ENCODE data around the gene CEND1. TPM values are rescaled to one million over a fixed set of nuclear protein-coding genes. Genes with fewer than 3 reads are reported as not detected.

CEND1 gene
- total RNA-seq, 2 donors from 2014 or later, result 0.58 TPM; not detected in 1

DNA sequence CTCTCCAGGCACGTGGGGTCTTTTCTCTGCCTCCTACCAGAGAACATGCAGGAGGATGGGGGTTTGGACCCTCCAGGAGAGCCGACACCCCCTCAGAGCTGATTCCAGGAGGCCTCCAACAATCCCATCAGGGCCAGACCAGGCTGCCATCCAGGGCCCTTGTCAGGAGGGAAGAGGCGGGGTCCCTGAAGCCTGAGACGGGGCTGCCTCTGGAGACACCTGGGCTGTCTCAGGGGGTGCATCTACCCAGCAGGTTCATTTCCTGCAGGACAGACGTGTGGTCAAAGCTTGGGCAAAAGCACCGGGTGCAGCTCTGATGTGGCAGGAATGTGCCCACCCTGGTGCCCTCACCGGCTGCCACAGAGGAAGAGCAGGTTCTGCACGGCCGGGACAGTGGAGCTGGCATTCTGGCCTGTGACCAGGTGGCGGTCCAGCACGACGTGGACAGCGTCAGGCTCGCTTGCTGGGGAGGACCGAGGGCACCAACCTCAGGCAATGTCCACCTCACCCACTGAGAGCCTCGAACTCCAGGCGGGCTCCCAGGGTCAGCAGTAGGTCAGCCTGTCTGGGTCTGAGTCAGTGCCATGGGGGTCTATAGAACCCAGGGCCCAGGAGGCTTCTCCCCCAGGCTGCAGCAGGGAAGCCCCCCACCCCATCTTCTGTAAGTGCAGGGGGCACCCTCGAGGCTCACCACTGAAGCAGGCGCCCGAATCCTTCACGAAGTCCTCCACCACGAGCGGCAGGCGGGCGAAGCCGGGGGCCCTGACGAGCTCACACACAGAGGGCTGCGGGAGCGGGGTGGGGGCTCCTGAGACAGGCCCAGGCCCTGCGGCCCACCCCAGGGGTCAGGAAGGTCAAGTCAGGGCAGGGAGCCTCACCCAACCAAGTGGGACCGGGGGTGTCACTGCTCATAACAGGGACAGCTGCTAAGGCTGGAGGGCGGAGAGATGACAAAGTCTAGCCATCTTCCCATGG lies 19.0 kb downstream of the CEND1 start:
- no peak for DNase-seq
- intact Hi-C loops (cut with DNase I), result no loop called here
- no peak for ATAC-seq

DNA sequence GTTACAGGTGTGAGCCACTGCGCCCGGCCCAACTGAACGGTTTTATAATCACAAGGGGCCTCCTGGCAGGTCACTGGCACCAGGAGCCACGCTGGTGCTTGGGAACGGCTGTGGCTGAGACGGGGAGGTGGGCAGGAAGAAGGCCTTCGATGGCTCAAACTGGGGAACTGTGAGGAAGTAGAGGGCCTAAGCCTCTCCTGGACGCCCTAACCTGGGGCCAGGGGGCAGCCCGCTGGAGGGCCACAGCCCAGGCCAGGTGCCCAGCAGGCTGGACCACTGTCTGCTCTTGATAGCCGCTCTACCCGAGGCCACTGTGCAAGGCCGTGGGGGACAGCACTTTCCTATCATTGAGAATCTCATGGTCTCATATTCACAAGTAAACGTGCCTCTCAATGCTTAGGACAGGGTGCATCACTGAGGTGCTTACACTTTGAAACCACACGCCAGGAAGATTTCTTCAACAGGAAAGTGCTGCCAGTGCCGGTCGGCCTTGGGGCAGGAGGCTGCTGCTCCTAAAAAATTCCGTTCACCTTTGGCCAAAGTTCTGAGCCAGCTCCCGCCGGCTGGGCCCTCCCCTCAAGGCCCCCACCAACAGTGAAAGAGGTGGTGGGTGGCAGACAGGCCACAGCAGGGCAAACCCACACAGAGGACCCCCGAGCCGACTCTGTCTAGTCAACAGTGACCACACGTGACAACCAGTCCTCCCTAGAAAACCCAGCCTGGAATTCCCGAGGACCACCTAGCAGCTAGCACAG lies 19.8 kb downstream of the CEND1 start:
- intact Hi-C loops (cut with DNase I), result no loop called here
- no peak for DNase-seq
- no peak for ATAC-seq

DNA sequence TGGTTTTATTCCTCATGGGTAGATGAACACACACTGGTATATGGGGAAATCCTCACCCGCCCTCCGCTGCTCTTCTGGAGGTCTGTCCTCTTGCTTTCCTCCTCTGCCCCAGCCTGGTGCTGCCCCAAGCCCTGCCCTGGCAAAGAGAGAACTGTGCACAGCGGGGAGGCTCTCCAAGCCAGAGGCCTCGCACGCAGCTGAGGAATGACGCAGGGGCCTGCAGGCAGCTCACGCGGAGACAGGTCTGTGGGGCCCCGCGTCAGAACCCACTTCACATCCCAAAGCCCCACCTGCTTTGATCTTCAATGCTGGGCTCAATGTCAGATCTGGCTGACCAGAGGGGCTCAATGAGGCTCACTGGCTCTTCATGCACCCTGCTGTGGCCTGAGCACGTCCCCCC lies 22.7 kb downstream of the CEND1 start:
- intact Hi-C loops (cut with DNase I), result no loop called here
- no peak for ATAC-seq
- no peak for DNase-seq

DNA sequence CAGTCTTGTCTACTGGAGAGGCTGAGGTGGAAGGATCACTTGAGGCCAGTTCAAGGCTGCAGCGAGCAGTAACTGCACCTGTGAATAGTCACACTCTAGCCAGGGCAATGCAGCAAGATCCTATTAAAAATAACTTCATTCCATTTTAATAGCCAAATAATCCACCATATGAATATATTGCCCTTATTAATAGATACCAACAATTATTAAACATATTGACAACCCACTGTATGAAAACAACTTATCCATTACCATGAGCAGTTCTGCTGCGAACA lies 23.0 kb downstream of the CEND1 start:
- DNase-seq, result no peak
- ATAC-seq, result no peak
- intact Hi-C loops (cut with DNase I), result no loop called here

DNA sequence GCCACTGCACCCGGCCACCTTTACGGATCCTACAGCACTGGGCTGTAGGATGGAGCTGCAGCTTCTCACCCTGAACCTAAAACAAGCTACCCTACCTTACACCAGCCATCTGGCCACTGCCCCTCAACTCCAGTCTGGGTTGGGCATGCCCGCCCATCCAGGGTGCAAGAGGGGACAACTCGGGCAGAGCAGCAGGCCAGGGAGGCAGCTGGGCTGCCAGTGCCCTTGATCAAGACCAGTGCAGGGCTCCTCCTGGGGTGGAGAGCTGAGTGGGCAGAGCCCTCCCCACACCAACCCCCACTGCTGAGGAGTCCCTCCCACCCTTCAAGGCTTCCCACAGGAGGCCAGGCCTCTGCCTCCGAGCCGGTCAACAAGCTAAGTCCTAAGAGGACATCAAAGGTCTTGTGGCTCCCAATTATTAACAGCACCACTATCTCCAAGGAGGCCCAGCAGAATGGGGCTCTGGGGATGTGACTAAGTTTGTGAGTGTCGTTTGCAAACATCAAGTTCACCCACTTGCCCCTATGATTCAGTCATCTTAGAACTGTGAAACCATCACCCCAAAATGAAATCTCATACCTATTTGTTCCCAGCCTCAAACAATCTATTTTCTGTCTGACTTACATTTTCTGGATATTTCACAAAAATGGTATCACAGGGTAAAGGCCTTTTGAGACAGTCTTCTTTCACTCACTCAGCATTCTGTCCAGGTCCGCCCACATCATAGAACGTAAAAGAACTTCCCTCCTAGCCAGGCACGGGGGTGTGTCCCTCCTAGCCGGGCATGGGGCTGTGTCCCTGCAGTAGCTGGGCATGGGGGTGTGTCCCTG lies 23.6 kb downstream of the CEND1 start:
- no peak for DNase-seq
- intact Hi-C loops (cut with DNase I), result no loop called here
- no peak for ATAC-seq

DNA sequence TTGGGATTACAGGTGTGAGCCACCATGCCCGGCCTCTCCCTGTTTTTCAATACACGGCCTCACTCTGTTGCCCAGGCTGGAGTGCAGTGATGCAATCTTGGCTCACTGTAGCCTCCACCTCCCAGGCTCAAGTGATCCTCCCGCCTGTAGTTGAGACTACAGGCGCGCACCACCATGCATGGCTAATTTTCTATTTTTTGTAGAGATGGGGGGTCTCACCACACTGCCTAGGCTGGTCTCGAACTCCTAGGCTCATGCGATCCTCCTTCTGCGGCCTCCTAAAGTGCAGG lies 24.1 kb downstream of the CEND1 start:
- intact Hi-C loops (cut with DNase I), result no loop called here
- no peak for DNase-seq
- no peak for ATAC-seq

DNA sequence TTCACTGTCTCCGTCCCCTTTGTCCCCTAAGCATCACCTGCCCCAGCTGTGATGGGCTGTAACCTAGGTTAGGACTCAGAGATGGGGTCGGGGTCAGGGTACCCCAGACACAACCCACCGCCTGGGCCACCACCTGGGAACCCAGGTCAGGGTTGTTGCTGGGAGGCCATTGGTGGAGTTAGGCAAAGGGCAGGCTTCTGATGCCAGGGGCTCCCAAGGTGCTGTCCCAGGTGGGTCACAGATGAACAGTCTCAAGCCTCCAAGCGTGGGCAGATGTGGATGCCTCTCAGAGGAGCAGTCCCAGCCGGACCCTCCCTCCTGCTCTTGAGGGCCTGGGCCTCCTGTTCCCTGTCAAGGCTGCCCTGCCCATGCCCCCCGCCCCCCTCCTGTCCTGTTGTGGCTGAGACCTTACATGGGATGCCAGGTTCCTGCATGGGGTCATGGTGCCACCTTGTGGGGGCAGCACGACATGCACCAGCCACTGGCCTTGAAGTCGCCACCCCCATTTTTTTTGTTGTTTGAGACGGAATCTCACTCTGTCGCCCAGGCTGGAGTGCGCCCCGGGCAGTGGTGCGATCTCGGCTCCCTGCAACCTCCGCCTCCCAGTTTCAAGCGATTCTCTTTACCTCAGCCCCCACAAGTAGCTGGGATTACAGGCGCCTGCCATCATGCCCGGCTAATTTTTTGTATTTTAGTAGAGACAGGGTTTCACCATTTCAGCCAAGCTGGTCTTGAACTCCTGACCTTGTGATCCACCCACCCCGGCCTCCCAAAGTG lies 24.7 kb downstream of the CEND1 start:
- DNase-seq (peak; percentile 60), ATAC-seq (peak; percentile 36 to 48)
- intact Hi-C loops (cut with DNase I), result no loop called here

DNA sequence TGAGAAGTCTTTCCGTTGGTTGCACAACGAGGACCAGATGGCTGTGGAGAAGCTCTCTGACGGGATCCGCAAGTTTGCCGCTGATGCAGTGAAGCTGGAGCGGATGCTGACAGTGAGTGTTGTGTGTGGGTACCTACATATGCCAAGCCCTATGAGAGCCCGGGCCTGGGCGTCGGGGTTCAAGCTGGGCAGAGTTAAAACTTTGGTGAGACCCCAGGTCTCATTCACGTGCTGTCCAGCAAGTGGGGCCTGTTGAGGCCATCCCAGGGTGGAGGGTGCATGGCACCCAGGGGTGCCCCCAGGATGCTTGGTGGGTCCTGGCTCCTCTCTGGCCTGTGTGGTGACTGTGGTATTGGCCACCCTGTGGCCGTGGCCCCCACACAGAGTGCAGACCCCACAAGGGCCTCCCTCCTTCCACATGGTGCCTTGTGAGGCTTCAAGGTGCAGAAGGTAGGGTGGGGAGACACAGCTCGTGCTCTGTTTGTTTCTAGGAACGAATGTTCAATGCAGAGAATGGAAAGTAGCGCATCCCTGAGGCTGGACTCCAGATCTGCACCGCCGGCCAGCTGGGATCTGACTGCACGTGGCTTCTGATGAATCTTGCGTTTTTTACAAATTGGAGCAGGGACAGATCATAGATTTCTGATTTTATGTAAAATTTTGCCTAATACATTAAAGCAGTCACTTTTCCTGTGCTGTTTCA lies 25.4 kb downstream of the CEND1 start:
- intact Hi-C loops (cut with DNase I), result no loop called here
- ATAC-seq, result peak in 1 of 2 donors; percentile 6
- no peak for DNase-seq

DNA sequence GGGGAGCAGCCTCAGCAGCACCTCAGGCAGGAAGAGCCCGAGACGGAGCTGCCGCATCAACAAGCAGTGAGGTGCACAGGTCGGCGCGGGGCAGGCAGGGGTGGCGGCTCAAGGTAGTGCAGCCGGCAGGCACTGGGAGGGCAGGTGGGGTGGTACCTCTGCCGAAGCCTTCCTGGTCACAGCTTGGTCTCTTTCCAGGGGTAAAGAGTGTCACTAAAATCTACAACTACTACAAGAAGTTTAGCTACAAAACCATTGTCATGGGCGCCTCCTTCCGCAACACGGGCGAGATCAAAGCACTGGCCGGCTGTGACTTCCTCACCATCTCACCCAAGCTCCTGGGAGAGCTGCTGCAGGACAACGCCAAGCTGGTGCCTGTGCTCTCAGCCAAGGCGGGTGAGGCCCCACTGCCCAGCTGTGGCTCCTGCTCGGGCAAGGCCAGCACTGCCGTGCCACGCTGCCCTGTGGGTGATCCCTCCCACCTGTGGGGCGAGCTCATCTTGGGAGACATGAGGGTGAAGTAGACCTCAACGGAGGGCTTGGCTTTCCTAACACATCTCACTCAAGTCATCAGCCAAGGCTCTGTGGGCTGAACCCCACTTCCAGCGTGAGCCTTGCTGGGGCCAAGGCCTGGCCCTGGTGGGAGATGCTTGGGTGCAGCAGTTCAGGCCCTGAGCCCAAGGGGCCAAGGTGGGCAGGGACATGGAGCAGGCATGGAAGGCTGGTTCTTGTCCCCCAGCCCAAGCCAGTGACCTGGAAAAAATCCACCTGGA lies 26.2 kb downstream of the CEND1 start:
- DNase-seq (no peak), ATAC-seq (peak in 1 of 2 donors; percentile 7)
- intact Hi-C loops (cut with DNase I), result no loop called here

DNA sequence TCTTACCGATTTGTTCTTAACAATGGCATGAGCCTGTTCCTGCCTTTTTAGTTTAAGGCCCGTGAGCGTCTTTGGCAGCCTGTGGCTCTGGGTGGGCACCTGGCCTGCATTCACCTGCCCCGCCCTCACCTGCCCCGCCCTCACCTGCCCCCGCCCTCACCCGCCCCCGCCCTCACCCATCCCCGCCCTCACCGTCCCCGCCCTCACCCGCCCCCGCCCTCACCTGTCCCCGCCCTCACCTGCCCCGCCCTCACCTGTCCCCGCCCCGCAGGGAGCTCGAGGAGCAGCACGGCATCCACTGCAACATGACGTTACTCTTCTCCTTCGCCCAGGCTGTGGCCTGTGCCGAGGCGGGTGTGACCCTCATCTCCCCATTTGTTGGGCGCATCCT lies 26.8 kb downstream of the CEND1 start:
- ATAC-seq, result no peak
- no peak for DNase-seq
- intact Hi-C loops (cut with DNase I), result no loop called here

DNA sequence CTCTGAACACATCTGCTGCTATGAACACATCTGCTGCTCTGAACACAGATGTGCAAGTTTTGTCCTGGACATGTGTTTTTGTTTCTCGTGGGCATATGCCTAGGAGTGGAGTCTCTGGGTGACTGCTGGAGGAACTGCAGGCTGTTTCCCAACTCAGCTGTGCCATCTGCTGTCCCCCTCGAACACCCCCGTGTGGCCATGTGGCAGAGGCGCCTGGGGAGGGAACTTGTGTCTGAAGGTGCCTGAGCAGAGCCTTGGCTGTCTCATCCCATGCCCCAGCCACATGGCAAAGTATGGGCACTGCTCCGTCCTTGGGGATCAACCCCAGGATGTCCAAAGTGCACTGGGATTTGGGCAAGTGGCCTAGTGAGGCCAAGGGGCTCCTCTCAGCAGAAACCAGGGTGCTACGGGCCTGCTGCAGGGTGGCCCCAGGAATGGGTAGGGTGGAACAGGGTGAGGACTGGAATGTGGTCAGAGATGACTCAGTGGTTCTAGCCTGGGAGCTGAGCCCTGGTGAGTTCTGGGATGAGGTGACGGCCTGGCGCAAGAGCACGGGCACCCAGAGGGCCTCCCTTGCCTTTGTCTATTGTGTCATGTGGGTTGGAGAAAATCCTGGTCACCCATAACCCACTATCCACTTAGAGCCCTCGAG lies 27.3 kb downstream of the CEND1 start:
- ATAC-seq, result peak; percentile 14 to 74
- no peak for DNase-seq
- intact Hi-C loops (cut with DNase I), result no loop called here

DNA sequence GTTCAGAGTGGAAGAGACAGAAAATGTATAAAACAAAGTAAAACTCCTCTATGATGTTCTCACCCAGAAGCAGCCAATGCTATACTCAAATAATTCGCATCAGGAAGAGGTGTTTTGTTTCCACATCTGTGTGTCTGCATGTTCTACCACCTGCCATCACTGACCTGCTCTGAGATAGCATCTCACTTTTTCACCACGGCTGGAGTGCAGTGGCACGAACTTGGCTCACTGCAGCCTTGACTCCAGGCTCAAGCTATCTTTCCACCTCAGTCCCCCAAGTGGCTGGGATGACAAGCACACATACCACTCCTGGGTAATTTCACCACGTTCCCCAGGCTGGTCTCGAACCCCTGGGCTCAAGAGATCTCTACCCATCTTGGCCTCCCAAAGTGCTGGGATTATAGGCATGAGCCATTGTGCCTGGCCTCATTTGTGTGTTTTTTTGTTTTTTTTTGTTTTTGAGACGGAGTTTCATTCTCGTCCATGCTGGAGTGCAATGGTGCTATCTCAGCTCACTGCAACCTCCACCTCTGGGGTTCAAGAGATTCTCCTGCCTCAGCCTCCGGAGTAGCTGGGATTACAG lies 28.3 kb downstream of the CEND1 start:
- intact Hi-C loops (cut with DNase I), result no loop called here
- ATAC-seq, result no peak

DNA sequence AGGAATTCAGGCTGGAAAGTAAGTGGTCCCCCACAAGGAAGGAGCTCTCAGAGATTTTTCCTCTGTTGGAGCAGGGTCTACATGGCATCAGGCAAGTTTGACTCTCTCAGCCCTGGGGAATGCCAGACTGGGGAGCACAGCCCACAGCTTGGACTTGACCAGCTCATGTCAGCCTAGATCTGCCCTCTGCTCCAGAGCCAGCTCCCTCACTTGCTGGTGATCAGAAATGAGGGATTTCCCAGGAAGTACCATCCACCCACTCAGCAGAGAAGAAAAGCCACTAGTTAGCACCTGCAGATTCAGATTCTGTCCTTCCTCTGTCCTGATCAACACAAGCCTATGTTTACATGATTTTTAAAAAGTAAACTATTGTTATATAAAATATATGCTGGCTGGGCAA lies 29.7 kb downstream of the CEND1 start:
- DNase-seq, result no peak
- intact Hi-C loops (cut with DNase I), result no loop called here
- no peak for ATAC-seq

More for the DNA sequence above, 28.3 kb downstream of the CEND1 start:
- no peak for DNase-seq

DNA sequence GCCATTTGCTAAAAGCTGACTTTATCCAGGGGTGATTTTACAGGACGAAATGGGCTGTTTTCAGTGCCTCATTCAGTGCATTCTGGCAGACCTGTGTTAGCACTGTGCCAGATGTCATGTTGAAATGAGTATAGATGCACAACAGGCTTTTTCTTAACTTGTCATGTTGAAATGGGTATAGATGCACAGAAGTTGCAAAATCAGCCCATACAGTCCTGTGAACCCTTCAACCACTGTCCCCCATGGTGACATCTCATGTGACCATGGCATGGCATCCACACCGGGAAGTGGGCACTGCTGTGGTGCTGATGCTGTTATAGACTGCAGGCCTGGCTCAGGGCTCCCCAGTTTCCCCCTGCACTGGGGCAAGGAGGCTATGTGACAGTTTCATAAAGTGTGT lies 40.2 kb downstream of the CEND1 start:
- ATAC-seq, result no peak
- intact Hi-C loops (cut with DNase I), result no loop called here
- DNase-seq, result no peak

DNA sequence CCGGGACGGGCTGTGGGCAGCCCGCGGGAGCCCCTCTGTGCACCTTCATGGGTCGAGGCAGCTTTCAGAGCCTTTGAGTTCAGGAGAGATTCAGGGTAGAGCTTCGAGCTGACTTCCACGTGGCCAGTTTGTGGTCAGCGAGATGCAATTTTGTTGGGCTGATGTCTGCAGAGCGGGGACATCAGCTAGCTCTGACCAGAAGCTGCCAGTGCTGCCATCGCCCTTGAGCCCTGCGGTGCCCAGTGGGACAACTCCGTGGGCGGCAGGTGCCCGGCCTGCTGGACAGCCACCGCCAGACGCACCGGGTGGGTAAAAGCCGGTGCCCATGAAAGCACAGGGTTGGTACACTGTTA lies 41.9 kb downstream of the CEND1 start:
- DNase-seq (no peak), ATAC-seq (peak; percentile 5 to 34)
- intact Hi-C loops (cut with DNase I), result no loop called here

DNA sequence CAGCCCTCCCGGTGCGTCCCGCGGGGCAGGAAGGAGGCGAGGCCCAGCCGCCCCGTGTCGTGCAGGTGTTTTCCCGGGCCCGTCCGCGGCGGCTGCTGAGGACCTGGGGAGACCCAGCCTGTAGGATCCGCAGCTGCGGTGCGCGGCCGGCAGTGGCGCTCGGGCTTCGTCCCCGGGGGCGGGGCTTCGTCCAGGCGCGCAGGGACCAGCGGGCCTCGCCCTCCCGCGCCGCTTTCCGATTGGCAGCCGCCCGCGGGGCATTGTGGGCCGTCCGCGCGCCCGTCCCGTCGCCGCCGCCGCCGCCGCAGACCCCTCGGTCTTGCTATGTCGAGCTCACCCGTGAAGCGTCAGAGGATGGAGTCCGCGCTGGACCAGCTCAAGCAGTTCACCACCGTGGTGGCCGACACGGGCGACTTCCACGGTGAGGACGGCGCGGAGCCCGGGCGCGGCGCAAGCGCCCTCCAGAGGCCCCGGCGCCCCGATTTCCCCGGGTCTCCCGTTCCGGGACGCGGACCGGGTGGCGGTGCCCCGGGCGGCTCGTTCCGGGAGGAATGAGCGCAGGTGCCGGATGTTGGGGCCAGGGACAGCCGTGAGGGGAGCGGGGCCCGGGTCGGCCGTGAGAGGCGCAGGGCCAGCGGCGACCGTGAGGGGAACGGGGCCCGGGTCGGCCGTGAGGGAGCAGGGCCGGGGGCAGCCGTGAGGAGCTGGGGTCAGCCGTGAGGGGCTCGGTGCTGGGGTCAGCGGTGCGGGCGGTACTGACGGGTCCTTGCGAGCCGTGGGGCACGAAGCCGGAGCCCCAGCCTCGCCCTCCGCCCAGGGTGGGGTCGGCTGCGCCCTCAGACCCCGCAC lies 42.5 kb downstream of the CEND1 start, which contains the start of gene TALDO1:
Gene TALDO1, plus strand, starts transcription at position 307 of the 849 bp plus-strand sequence. Its CDS starts 18 bp downstream, at position 325.
- DNase-seq (peak; percentile 93), ATAC-seq (peak; percentile 98 to 99)
- intact Hi-C loops (cut with DNase I), result no loop called here

Data from left cardiac atrium (tissue), 4 donors.